SK-N-SH (cell line): ENCODE data around the gene PNPLA2. TPM values are rescaled to one million over a fixed set of nuclear protein-coding genes. Genes with fewer than 3 reads are reported as not detected.

Experiments used
- CTCF ChIA-PET: fragments of 300-600, 350-600 bp; formaldehyde crosslinking; extraction: SDS; loops from one replicate; lab custom pipeline; 2021; lab: Yijun Ruan, JAX
- POLR2A ChIA-PET: fragments of 350-600 bp; sonication (Branson Sonifier 250); formaldehyde crosslinking; extraction: SDS; loops from one replicate; lab custom pipeline; 2020; ENCODE audit warnings: antibody characterized with exemption, inconsistent platforms; lab: Yijun Ruan, JAX
- DNase-seq: peaks from one replicate; pipeline ENCODE4 v3.0.0; 2012
- H2AFZ ChIP-seq: fragments of 200-600 bp; sonication (generic); 2 replicates; pipeline ENCODE4 v1.8.1; 2016; ENCODE audit warnings: antibody characterized with exemption, mild to moderate bottlenecking, low read depth
- H3F3A ChIP-seq: fragments of 200-600 bp; sonication (generic); replicated peaks from 2 replicates; pipeline ENCODE3; 2016; ENCODE audit warnings: antibody characterized with exemption, mild to moderate bottlenecking; ENCODE audit not compliant: insufficient read depth
- H3K27ac ChIP-seq, 2 experiments: fragments of 200-500 bp in 1 of 2; fragments of 200-600 bp in 1 of 2; sonication (Bioruptor generic) in 1 of 2; sonication (generic), shearing (Covaris generic) in 1 of 2; 2 replicates each; pipeline versions ENCODE4 v1.5.1 to v1.6.1; 2014 to 2016; ENCODE audit warnings: low read depth in 2 of 2, inconsistent platforms in 1 of 2, low read length in 1 of 2, mild to moderate bottlenecking in 1 of 2, mixed read lengths in 1 of 2
- H3K27me3 ChIP-seq: fragments of 200-600 bp; sonication (generic), shearing (Covaris generic); 2 replicates; pipeline ENCODE4 v1.6.1; 2016; ENCODE audit warnings: mixed run types; ENCODE audit not compliant: insufficient read depth
- H3K36me3 ChIP-seq, 2 experiments: fragments of 200-500 bp in 1 of 2; fragments of 200-600 bp in 1 of 2; sonication (Bioruptor generic) in 1 of 2; sonication (generic) in 1 of 2; replicated peaks in 1 of 2; 2 replicates each; pipeline versions ENCODE3 to v1.5.1; 2014 to 2016; ENCODE audit warnings: low read length in 1 of 2, mild to moderate bottlenecking in 1 of 2; ENCODE audit not compliant: insufficient read depth in 2 of 2, control insufficient read depth in 1 of 2
- H3K4me1 ChIP-seq, 2 experiments: fragments of 200-500 bp in 1 of 2; fragments of 200-600 bp in 1 of 2; sonication (Bioruptor generic) in 1 of 2; sonication (generic), shearing (Covaris generic) in 1 of 2; 2 replicates each; pipeline versions ENCODE4 v1.5.1 to v1.6.1; 2014 to 2016; ENCODE audit warnings: low read depth in 1 of 2, low read length in 1 of 2, mixed run types in 1 of 2; ENCODE audit not compliant: insufficient read depth in 2 of 2, control insufficient read depth in 1 of 2
- H3K4me2 ChIP-seq: fragments of 200-600 bp; sonication (generic), shearing (Covaris generic); 2 replicates; pipeline ENCODE4 v1.6.1; 2017; ENCODE audit warnings: mixed run types
- H3K4me3 ChIP-seq, 2 experiments: fragments of 200-500 bp in 1 of 2; fragments of 200-600 bp in 1 of 2; sonication (Bioruptor generic) in 1 of 2; sonication (generic), shearing (Covaris generic) in 1 of 2; 2 replicates each; pipeline versions ENCODE4 v1.5.1 to v1.8.1; 2014 to 2016; ENCODE audit warnings: low read depth in 2 of 2, inconsistent platforms in 1 of 2, low read length in 1 of 2, mild to moderate bottlenecking in 1 of 2, mixed read lengths in 1 of 2, moderate library complexity in 1 of 2
- H3K79me2 ChIP-seq: fragments of 200-600 bp; sonication (generic); 2 replicates; pipeline ENCODE4 v1.8.1; 2017; ENCODE audit warnings: mild to moderate bottlenecking; ENCODE audit not compliant: insufficient read depth
- H3K9ac ChIP-seq: fragments of 200-600 bp; sonication (generic); 2 replicates; pipeline ENCODE4 v1.6.1; 2017; ENCODE audit warnings: mixed run types
- H3K9me2 ChIP-seq: fragments of 200-600 bp; sonication (generic); 2 replicates; pipeline ENCODE4 v1.6.1; 2017; ENCODE audit warnings: mixed run types
- H3K9me3 ChIP-seq: fragments of 200-600 bp; sonication (generic); 2 replicates; pipeline ENCODE4 v1.6.1; 2017; ENCODE audit warnings: mixed run types, mild to moderate bottlenecking, moderate library complexity
- H4K20me1 ChIP-seq: fragments of 200-600 bp; sonication (generic); 2 replicates; pipeline ENCODE4 v1.6.1; 2017; ENCODE audit warnings: mild to moderate bottlenecking, mixed run types; ENCODE audit not compliant: insufficient read depth
- CHD2 ChIP-seq: fragments of 150-350 bp; IDR thresholded peaks from 2 replicates; pipeline ENCODE4 v1.6.1; 2018; ENCODE audit warnings: low read length; ENCODE audit not compliant: partially characterized antibody
- EP300 ChIP-seq, 2 experiments: IDR thresholded peaks; 2 replicates each; pipeline versions ENCODE4 v1.4.0 to v1.6.1; 2012; ENCODE audit warnings: borderline replicate concordance in 1 of 2, low read depth in 1 of 2, low read length in 1 of 2
- FOSL2 ChIP-seq: IDR thresholded peaks from 2 replicates; pipeline ENCODE4 v1.4.0; 2012; ENCODE audit warnings: low read depth, mild to moderate bottlenecking, moderate library complexity, borderline replicate concordance
- FOXM1 ChIP-seq: IDR thresholded peaks from 2 replicates; pipeline ENCODE4 v1.4.0; 2012; ENCODE audit warnings: low read depth, mild to moderate bottlenecking
- GABPA ChIP-seq: IDR thresholded peaks from 2 replicates; pipeline ENCODE4 v1.4.0; 2012; ENCODE audit warnings: low read depth, mild to moderate bottlenecking
- GATA2 ChIP-seq: sonication (generic); formaldehyde crosslinking; IDR thresholded peaks from 2 replicates; pipeline ENCODE4 v1.5.0; 2020; ENCODE audit warnings: mild to moderate bottlenecking, missing genetic modification reagents
- JUND ChIP-seq: IDR thresholded peaks from 2 replicates; pipeline ENCODE4 v1.4.0; 2012
- MXI1 ChIP-seq: IDR thresholded peaks from 2 replicates; pipeline ENCODE4 v1.6.1; 2012; ENCODE audit warnings: mild to moderate bottlenecking, low read depth, low read length, improper control_type of control experiment
- RAD21 ChIP-seq: IDR thresholded peaks from 2 replicates; pipeline ENCODE4 v1.6.1; 2012; ENCODE audit warnings: mild to moderate bottlenecking, low read length
- TCF12 ChIP-seq: IDR thresholded peaks from 2 replicates; pipeline ENCODE4 v1.4.0; 2012
- TEAD4 ChIP-seq: IDR thresholded peaks from 2 replicates; pipeline ENCODE4 v1.4.0; 2012; ENCODE audit warnings: mild to moderate bottlenecking, borderline replicate concordance; ENCODE audit not compliant: insufficient read depth
- WGBS: methylation state at CpG from one replicate; pipeline ENCODE4 v1.1.6; 2017; ENCODE audit warnings: low lambda C conversion rate; 5-methylcytosine and 5-hydroxymethylcytosine counted together
- polyA plus RNA-seq, 3 experiments: library from polyadenylated mRNA; depleted of rRNA; stranded (reverse); fragments of >200 nt; gene quantifications; 2 replicates each; pipeline ENCODE4 v1.2.3, GENCODE V29; 2012
- TF ChIP-seq, protein P1 (sequence below): IDR thresholded peaks from 2 replicates; pipeline ENCODE4 v1.4.0; 2012; ENCODE audit warnings: low read depth, borderline replicate concordance
- TF ChIP-seq, protein P2 (sequence below): fragments of 150-350 bp; IDR thresholded peaks from 2 replicates; pipeline ENCODE4 v1.6.1; 2016; ENCODE audit warnings: mild to moderate bottlenecking, low read depth, low read length
- TF ChIP-seq, protein P3 (sequence below): IDR thresholded peaks from 2 replicates; pipeline ENCODE4; 2012
- TF ChIP-seq, protein P4 (sequence below): IDR thresholded peaks from 2 replicates; pipeline ENCODE4 v1.4.0; 2012; ENCODE audit warnings: low read depth, borderline replicate concordance
- TF ChIP-seq, protein P5 (sequence below): fragments of 200-600 bp; sonication (generic); IDR thresholded peaks from 2 replicates; pipeline ENCODE4 v1.6.1; 2017; ENCODE audit warnings: antibody characterized with exemption, mild to moderate bottlenecking, moderate library complexity

The PNPLA2 gene
- polyA plus RNA-seq, 1 of the 3 experiments (the other 2 are of a cell fraction) = 60.3 TPM

DNA sequence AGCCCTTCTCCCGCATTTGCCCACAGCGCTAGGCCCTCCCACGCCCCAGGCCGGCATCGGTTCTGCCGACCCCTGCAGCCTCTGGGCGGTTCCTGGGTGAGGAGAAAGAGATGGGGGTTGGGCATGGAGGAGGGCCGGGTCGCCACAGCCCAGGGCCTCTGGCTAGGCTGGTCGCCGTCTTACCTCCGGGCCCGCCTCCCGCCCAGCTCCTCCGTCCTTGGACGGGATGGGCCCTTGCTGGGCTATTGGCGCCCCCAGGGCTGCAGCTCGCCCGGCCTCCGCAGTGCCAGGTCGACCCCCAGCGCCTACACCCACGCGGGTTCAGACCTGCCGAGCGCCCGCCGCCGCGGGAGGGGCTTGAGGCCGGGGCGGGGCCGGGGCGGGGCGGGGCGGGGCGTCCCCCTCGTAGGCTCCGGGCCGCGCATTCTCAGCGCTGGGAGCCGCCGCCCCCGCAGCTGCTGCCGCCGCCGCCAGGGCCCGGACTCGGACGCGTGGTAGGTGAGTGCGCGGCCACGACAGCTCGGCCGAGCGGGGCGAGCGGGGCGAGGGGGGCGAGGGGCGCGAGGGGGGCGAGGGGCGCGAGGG is 13.9 kb downstream of the PNPLA2 start, which contains the start of gene CD151:
Gene CD151, plus strand, starts transcription at position 424 of the 585 bp plus-strand sequence. CDS start 3,118 bp downstream, outside the sequence.
- H3K9me2 ChIP-seq = no peaks in the 10 kb centered on the region
- H3K9ac ChIP-seq = peak within 1 kb of the TSS; percentile 98
- TF ChIP-seq FOXM1 (no peak), GATA2 (CRISPR knock-in tag) (no peak), JUND (no peak), MXI1 (0 out of 2 replicates have a peak, but pooled peaks have one; percentile 9), CHD2 (peak; percentile 35), FOSL2 (no peak), TEAD4 (no peak), TCF12 (no peak), RAD21 (no peak), GABPA (no peak), EP300 (IDR thresholded peaks at IDR 0.05; ENCODE audit: borderline replicate concordance in 1 of 2, low read depth in 1 of 2, low read length in 1 of 2) (peak in 1 of 2 experiments; percentile 7; a peak in 1 of 4 replicates)
- TF ChIP-seq, protein P1, sequence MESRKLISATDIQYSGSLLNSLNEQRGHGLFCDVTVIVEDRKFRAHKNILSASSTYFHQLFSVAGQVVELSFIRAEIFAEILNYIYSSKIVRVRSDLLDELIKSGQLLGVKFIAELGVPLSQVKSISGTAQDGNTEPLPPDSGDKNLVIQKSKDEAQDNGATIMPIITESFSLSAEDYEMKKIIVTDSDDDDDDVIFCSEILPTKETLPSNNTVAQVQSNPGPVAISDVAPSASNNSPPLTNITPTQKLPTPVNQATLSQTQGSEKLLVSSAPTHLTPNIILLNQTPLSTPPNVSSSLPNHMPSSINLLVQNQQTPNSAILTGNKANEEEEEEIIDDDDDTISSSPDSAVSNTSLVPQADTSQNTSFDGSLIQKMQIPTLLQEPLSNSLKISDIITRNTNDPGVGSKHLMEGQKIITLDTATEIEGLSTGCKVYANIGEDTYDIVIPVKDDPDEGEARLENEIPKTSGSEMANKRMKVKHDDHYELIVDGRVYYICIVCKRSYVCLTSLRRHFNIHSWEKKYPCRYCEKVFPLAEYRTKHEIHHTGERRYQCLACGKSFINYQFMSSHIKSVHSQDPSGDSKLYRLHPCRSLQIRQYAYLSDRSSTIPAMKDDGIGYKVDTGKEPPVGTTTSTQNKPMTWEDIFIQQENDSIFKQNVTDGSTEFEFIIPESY = no peak
- TF ChIP-seq, protein P2, sequence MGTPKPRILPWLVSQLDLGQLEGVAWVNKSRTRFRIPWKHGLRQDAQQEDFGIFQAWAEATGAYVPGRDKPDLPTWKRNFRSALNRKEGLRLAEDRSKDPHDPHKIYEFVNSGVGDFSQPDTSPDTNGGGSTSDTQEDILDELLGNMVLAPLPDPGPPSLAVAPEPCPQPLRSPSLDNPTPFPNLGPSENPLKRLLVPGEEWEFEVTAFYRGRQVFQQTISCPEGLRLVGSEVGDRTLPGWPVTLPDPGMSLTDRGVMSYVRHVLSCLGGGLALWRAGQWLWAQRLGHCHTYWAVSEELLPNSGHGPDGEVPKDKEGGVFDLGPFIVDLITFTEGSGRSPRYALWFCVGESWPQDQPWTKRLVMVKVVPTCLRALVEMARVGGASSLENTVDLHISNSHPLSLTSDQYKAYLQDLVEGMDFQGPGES = no peak
- TF ChIP-seq, protein P3, sequence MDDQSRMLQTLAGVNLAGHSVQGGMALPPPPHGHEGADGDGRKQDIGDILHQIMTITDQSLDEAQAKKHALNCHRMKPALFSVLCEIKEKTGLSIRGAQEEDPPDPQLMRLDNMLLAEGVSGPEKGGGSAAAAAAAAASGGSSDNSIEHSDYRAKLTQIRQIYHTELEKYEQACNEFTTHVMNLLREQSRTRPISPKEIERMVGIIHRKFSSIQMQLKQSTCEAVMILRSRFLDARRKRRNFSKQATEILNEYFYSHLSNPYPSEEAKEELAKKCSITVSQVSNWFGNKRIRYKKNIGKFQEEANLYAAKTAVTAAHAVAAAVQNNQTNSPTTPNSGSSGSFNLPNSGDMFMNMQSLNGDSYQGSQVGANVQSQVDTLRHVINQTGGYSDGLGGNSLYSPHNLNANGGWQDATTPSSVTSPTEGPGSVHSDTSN = no peak
- TF ChIP-seq, protein P4, sequence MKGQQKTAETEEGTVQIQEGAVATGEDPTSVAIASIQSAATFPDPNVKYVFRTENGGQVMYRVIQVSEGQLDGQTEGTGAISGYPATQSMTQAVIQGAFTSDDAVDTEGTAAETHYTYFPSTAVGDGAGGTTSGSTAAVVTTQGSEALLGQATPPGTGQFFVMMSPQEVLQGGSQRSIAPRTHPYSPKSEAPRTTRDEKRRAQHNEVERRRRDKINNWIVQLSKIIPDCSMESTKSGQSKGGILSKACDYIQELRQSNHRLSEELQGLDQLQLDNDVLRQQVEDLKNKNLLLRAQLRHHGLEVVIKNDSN = no peak
- TF ChIP-seq, protein P5, sequence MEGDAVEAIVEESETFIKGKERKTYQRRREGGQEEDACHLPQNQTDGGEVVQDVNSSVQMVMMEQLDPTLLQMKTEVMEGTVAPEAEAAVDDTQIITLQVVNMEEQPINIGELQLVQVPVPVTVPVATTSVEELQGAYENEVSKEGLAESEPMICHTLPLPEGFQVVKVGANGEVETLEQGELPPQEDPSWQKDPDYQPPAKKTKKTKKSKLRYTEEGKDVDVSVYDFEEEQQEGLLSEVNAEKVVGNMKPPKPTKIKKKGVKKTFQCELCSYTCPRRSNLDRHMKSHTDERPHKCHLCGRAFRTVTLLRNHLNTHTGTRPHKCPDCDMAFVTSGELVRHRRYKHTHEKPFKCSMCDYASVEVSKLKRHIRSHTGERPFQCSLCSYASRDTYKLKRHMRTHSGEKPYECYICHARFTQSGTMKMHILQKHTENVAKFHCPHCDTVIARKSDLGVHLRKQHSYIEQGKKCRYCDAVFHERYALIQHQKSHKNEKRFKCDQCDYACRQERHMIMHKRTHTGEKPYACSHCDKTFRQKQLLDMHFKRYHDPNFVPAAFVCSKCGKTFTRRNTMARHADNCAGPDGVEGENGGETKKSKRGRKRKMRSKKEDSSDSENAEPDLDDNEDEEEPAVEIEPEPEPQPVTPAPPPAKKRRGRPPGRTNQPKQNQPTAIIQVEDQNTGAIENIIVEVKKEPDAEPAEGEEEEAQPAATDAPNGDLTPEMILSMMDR = no peak
- no peak within 1 kb of the TSS for H2AFZ ChIP-seq
- peaks cover 14 to 33% of the 10 kb centered on the region in 2 experiments; a peak in 2 of 4 replicates for H3K4me1 ChIP-seq
- POLR2A ChIA-PET = interaction anchor here (0.6 to 3.0 kb wide), 4 partner anchors 10 to 92 kb away, joined by 4 to 15 read pairs (median 6); partner anchors contain the start of genes PNPLA2, RPLP2 and TSPAN4
- peaks cover 62% of the 10 kb centered on the region for H3K79me2 ChIP-seq
- peaks cover 7 to 16% of the 10 kb centered on the region in 2 experiments for H3K36me3 ChIP-seq
- peak within 1 kb of the TSS; percentile 79 to 81 for H3K4me3 ChIP-seq
- peaks cover 30% of the 10 kb centered on the region for H4K20me1 ChIP-seq
- H3F3A ChIP-seq = peaks cover 23% of the 10 kb centered on the region
- H3K9me3 ChIP-seq = no peaks in the 10 kb centered on the region
- 2% methylated on average over 10 of the region's 67 CpGs for WGBS
- CTCF ChIA-PET = interaction anchor here (0.9 to 2.3 kb wide), 4 partner anchors 13 to 92 kb away, joined by 3 to 9 read pairs (median 6); partner anchors contain the start of gene PNPLA2
- peak within 1 kb of the TSS; percentile 88 to 91 for H3K27ac ChIP-seq
- peak; percentile 88 for DNase-seq
- peak within 1 kb of the TSS; percentile 100 for H3K4me2 ChIP-seq
- no peaks in the 10 kb centered on the region for H3K27me3 ChIP-seq
